ENCODE results near the gene RNASE11.

RNASE11 gene

GRCh38 chr14:20607617-20608016 lies 19.8 kb upstream of the RNASE11 start:
- no peaks in the 10 kb centered on the region for H4K20me1 ChIP-seq (ENCODE audit: insufficient read depth, low read length)
- TF ChIP-seq CTCF (IDR thresholded peaks at IDR 0.05; ENCODE audit: low read length) (no peak), EZH2 (IDR thresholded peaks at IDR 0.05; ENCODE audit: borderline replicate concordance, low read length) (no peak)
- peaks cover 31% of the 10 kb centered on the region for H3K4me1 ChIP-seq (ENCODE audit: insufficient read depth, low read length, severe bottlenecking)
- no peak overlapping the region for H2AFZ ChIP-seq (ENCODE audit: low read length)
- no peaks in the 10 kb centered on the region for H3K79me2 ChIP-seq (ENCODE audit: insufficient read depth, low read length)
- no peak overlapping the region for H3K4me2 ChIP-seq (ENCODE audit: low read length)
- no peaks in the 10 kb centered on the region for H3K9me3 ChIP-seq (ENCODE audit: low read length)
- H3K9me2 ChIP-seq (ENCODE audit: low read depth, low read length) = no peaks in the 10 kb centered on the region
- no peaks in the 10 kb centered on the region for H3K36me3 ChIP-seq (ENCODE audit: insufficient read depth, low read length)
- no peak overlapping the region for H3K4me3 ChIP-seq (ENCODE audit: low read depth, low read length, poor library complexity, severe bottlenecking)
- H3K27me3 ChIP-seq (ENCODE audit: insufficient read depth, low read length) = no peaks in the 10 kb centered on the region; the same call in 1 of the 2 replicates
- no peak overlapping the region for H3K27ac ChIP-seq (ENCODE audit: low read depth, low read length, poor library complexity, severe bottlenecking)
- no peak overlapping the region for H3K9ac ChIP-seq (ENCODE audit: low read length)
- 0 out of 2 replicates have a peak, but pooled peaks cover 3% of the 10 kb centered on the region for H3F3A ChIP-seq (ENCODE audit: insufficient read depth, low read length)

- Histone ChIP-seq H3K9me3 (ENCODE audit: low read length) (no peaks in the 10 kb centered on the region), H3F3A (ENCODE audit: insufficient read depth, low read length) (no peaks in the 10 kb centered on the region), H4K20me1 (ENCODE audit: insufficient read depth, low read length) (no peaks in the 10 kb centered on the region), H3K27ac (ENCODE audit: low read depth, low read length, poor library complexity, severe bottlenecking) (no peak overlapping the region), H3K4me1 (ENCODE audit: insufficient read depth, low read length, severe bottlenecking) (peaks cover 25% of the 10 kb centered on the region), H3K4me3 (ENCODE audit: low read depth, low read length, poor library complexity, severe bottlenecking) (no peak overlapping the region), H3K4me2 (ENCODE audit: low read length) (no peak overlapping the region), H3K79me2 (ENCODE audit: insufficient read depth, low read length) (no peaks in the 10 kb centered on the region), H3K9me2 (ENCODE audit: low read depth, low read length) (no peaks in the 10 kb centered on the region), H2AFZ (ENCODE audit: low read length) (no peak overlapping the region), H3K36me3 (ENCODE audit: insufficient read depth, low read length) (no peaks in the 10 kb centered on the region), H3K27me3 (ENCODE audit: insufficient read depth, low read length) (no peaks in the 10 kb centered on the region; the same call in 1 of the 2 replicates), H3K9ac (ENCODE audit: low read length) (no peak overlapping the region)
- no peak for TF ChIP-seq CTCF (IDR thresholded peaks at IDR 0.05; ENCODE audit: low read length)
- TF ChIP-seq EZH2 (IDR thresholded peaks at IDR 0.05; ENCODE audit: borderline replicate concordance, low read length) = no peak
Measured at GRCh38 chr14:20606902-20607242, 19.1 kb upstream of the RNASE11 start.

GRCh38 chr14:20606190-20606901 lies 18.5 kb upstream of the RNASE11 start:
- Histone ChIP-seq H3K27me3 (ENCODE audit: insufficient read depth, low read length) (no peaks in the 10 kb centered on the region; the same call in 1 of the 2 replicates), H3K79me2 (ENCODE audit: insufficient read depth, low read length) (no peaks in the 10 kb centered on the region), H2AFZ (ENCODE audit: low read length) (no peak overlapping the region), H3K4me2 (ENCODE audit: low read length) (no peak overlapping the region), H3K9me3 (ENCODE audit: low read length) (no peaks in the 10 kb centered on the region), H3K27ac (ENCODE audit: low read depth, low read length, poor library complexity, severe bottlenecking) (no peak overlapping the region), H3F3A (ENCODE audit: insufficient read depth, low read length) (no peaks in the 10 kb centered on the region), H3K4me1 (ENCODE audit: insufficient read depth, low read length, severe bottlenecking) (peaks cover 25% of the 10 kb centered on the region), H3K9me2 (ENCODE audit: low read depth, low read length) (no peaks in the 10 kb centered on the region), H4K20me1 (ENCODE audit: insufficient read depth, low read length) (no peaks in the 10 kb centered on the region), H3K4me3 (ENCODE audit: low read depth, low read length, poor library complexity, severe bottlenecking) (no peak overlapping the region), H3K9ac (ENCODE audit: low read length) (no peak overlapping the region), H3K36me3 (ENCODE audit: insufficient read depth, low read length) (no peaks in the 10 kb centered on the region)
- TF ChIP-seq CTCF (IDR thresholded peaks at IDR 0.05; ENCODE audit: low read length) = no peak; the same call in 1 of the 2 replicates
- no peak for TF ChIP-seq EZH2 (IDR thresholded peaks at IDR 0.05; ENCODE audit: borderline replicate concordance, low read length)
